Hematopoietic multipotent progenitor cell treated with erythropoietin and hydrocortisone succinate and interleukin-3 and kit ligand, for 17 days (in vitro differentiated cells): ENCODE results near the gene NEDD8.
A peak's percentile ranks its signal among the peaks of the same experiment; 100 is the strongest.

ENCODE experiments used
- DNase-seq: peaks from one replicate; pipeline ENCODE4 v3.0.0-alpha.2; 2015; ENCODE audit warnings: low spot score

Gene NEDD8

DNA sequence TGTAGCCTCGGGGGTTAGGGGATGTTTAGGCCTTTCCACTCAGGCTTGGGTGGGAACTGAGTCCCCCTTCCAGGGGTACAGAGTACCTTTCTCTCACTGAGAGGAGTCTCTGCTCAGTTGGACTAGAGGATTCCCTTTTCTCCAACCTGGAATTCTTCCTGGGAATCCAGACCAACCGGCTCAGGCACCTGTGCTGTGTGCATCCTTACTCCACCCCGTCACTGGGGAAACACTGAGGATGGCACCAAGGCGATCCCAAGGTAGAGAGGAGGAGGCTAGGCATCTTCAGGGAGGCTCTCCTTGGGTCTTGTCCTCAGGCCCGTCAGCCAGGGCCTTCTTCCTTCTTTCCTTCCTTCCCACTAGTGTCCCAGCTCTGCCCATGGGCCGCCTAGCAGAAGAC, 31.7 kb upstream of the NEDD8 start:
- DNase-seq: no peak

DNA sequence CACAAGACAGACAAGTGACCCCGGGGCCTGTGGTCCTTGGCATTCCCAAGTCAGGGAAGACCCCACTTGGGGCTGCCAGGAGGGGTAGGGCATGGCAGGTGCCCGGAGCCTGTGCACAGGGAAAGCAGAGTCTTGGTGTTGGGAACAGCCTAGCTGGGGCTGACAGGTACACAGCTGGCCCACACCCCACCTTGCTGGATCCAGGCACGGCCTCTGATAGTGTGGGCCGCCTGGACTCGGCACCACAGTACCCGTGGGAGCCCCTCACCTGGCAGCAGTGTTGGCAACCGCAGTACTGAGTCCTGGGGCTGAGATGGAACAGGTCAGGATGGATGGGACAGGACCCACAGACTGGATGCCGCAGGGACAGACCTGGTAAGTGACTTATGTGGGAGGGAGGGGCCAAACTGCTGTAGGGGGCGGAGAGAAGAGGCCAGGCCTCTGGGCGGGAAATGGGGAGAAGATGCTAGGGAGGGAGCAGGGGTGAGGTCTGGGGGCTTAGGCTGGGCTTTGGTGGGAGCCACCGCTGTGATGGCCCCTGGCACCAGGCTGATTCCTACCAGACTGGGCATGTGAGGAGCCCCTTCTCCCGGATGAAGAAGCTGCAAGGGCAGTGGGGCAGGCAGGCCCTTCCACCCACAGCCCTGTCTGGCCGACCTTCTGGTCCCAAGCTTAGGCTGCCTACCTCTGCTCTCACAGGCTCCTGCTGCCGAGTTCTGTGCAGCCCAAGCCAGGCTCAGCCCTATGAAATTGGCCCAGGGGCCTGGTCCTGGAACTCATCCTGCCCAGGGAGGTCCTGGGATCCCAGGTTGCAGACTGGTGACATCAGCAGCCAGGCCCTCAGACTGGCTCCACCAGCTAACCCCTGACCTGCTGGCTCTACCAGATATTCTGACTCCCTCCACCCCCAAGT, 30.9 kb upstream of the NEDD8 start, which contains the start of gene TGM1:
Gene TGM1 (minus strand): TSS at position 357 of the 913 bp plus-strand sequence. CDS start 825 bp downstream, outside the sequence.
- DNase-seq: no peak

DNA sequence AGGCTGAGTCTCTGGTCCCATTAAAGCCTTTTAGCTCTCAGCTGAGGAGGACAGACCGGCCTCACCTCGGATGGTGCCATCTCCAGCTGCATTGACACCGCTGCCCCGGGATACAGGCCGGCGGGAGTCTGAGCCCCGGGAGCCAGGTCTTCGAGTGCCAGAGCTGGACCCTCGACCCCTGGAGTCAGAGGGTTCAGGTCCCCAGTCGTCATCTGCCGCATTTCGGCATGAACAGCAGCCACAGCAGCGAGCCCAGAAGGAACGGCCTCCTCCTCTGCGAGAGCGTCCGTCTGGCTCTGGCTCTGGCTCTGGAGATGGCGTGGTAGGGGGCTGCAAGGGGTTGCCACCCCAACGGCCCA, 29.8 kb upstream of the NEDD8 start:
- no peak for DNase-seq

DNA sequence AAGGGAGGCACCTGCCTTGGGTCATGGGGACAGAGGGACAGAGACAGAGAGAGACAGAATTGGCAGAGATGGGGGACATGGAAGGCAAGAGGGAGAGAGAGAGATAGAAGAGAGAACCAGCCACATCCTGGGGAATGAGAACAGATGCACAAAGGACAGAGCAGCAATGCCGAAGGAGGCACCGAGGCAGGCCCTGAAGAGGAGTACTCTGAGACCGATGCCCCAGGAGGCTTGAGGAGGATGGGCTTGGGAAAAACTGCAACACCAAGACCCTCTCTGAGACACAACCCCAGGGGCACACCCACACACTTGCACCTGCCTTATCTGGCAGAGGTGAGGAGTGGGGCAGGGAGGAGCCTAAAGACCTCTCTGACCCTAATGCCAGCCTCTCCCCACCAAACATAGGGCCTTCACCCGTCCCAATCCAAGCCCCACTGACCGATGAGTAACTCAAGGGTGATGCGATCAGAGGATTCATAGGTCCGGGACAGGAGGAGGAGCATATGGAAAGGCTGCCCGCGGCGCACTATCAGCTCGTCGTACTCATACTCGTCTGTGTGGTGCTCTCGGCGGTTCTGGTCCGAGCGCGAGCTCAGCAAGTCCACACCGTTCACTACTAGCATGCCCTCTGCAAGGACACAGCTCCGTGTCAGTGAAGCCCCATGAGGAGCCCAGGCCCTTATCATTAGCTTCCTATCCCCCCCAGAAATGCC, 29.2 kb upstream of the NEDD8 start:
- no peak for DNase-seq

DNA sequence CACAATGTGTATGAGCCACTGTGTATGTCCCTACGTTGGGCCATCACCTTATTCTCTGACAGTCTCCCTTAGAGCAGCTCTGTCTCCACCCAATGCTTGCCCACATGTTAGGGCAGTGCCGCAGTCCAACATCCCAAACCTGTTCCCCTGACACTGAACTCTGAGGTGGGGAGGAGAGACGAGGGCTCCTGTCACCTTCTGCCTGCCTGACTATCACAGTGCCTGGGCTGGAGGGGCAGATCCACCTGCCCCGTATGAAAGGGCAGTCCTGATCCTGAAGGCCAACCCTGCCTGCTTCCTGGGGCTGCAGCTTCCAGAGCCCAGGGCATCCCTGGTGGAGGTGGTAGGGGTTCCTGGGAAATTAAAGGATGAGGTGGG, 28.6 kb upstream of the NEDD8 start:
- no peak for DNase-seq

DNA sequence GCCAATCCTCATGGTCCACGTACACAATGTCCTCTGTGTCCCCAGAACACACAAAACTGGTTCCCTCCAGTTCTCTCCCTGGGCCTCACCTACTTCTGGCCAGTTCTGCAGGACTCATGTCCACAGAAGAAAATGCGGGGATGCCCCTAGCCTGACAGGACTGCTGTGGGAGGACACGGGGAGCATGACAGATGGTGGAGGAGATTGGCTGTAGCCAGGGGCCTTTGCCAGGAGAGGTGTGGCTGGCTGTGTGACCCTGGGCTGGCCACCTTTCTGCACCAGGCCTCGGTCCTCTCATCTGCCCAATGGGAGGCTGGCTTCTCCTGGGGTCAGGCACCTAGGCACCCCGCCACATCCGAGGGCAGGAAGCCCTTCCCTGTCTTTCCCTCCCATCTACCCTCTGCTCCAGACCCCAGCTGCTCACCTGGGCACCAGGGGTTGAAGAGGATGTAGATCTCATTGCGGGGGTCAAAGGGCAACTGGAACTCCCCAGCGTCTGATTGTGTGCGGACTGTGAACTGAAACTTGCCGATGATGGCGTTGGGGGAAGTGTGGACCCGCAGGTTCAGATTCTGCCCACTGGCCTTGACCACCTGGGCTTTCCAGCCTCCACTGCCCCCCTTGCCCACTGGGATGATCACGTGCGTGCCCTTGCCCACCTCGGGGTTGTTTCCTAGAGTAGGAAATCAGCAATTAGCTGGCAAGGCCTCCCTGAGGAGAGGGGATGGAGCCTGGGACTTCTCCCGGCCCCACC, 28.0 kb upstream of the NEDD8 start:
- no peak for DNase-seq

DNA sequence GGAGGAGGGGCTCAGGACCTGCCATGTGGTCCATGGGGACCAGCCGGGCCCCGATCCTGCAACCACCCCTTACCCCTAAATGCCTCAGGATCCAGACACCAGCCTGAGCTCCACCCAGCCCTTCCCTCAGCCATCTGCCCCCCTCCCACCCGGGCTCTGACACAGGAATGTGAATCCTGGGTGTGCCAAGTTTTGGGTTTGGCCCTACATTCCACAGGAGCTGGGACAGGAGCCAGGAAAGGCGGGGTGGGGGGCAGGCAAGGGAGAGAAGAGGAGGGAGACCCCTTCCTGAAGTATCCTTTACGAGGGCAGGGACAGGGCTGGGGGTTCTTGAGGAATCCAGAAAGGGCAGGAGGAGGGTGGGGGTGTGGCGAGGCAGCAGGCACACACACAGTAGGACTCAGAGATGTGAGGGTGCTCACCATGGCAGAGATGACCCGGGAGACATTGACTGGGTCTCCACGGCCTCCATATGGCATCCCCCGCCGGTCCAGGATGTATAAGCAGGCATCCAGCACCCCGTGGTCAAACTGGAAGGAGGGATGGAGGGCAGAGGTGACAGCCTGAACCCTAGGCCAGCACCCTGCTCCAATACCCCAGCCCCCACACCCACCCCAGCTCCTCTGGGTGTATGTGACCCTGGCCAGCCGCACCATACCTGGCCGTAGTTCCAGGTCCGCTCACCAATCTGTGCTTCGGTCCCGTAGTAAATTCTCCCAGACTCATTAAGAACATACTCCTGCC, 27.3 kb upstream of the NEDD8 start:
- no peak for DNase-seq

DNA sequence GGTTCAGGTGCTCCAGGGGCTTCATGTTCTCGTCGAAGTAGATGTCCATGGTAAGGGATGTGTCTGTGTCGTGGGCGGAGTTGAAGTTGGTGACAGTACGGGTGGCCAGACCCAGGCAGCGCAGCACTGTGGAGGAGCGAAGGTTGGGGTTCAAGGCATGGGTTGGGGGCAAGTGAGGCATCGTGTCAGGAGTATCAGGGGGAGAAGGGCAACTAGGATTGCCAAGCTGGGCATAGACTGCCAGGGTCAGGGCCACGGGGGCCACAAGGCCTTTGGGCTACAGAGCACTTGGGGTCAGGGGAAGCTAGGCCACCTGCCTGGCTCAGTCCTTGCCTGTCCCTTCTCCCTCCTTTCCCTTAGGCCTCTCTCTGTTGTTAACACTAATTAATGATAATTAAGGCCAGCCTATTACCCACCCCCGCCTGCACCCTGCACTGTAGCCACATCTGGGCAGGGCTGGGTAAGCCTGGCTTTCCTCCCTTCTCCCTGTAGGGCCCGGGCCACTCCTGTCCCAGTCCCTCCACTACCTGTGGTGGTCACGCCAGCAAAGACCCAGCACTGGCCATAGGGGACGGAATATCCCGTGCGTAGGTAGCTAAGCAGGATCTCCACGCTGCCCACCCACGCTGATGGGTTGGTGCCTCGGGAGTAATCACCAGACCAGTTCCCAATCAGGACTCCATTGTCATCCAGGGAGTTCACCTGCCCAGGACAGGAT, 26.5 kb upstream of the NEDD8 start:
- no peak for DNase-seq

DNA sequence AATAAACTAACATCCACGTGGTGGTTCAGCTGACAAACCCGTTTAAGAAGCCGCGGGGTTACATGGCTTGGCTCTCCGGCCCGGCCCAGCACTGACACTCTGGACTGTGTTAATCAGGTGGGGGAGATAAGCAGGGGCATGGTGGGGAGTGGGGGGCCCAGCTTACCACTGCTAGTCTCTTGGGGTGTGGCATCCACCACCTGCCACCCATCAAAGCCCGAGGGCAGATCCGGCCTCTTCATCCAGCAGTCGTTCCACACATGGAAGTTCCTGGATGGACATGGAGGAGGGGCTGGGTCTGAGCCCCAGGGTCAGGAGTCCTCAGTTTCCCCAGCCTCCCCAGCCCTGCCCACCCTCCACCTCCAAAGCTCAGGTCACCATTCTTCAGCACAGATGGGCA, 26.0 kb upstream of the NEDD8 start:
- no peak for DNase-seq

DNA sequence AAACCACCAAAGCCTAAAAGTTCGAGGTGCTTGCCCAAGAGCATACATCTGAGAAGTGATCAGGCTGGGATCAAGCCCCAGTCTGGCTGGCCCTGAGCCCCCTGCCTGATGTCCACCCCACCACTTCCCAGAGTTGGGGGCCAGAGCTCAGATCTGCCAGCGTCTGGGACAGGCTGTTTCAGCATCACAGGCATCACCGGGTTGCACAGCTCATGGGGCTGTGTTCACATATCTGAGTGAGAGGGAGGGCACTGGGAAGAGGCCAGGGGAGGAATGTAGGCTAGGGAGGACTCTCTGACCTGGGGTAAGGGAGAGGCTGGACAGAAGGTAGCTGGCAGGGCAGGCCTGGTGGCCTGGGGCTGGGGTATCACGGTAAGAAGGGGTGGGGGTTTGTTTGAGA, 24.8 kb upstream of the NEDD8 start:
- DNase-seq: no peak

DNA sequence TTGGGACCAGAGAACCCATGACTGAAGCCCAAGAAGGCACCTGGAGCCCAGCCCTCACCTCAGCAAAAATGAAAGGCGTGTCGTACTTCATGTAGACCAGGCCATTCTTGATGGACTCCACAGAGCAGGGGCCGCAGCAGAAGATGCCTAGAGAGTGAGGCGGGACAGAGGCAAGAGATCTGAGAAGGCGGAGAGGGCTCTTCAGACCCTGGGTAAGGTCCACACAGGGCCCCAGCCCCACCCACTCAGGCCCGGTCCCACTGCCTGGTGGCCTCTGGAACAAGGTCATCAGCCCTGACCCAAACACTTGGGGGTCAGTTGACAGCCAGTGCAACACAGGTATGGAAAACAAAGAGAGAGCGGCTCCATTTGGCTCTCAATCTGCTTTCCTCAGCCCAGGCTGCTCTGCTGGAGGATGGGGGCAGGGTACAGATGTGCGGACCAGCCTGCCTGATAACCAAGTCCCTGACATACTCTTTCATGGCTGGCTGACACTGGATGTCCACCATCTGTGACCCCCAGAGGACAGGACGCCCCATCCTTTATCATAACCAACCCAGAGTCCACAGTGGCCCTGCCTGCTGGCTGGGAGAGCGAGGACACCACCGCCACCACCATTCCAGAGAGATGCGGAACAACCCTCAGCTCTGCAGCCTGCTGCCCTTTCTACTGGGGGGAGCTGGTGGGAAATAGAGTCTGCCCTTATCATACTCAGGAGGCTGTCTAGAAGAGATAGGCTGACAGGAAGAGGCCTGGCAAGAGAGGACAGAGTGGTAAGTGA, 24.0 kb upstream of the NEDD8 start:
- DNase-seq: peak; percentile 29

DNA sequence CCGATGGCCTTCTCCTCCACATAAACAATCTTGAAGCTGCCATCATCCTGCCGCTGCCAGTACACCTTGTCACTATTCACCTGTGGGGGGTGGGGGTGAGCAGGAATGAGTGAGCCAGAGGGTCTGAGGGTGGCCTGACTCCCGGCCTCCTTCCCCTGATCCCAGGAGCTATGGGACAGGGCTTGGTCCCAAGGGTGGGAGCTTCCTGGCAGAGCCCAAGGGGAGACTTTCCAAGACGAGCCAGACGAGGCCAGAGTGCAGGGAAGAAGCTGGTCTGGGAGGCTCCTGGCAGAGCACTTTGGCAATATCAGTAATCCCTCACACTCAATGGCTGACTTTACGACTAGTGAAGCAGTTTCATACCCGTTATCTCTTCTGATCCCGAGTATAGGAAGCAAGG, 23.3 kb upstream of the NEDD8 start:
- no peak for DNase-seq

DNA sequence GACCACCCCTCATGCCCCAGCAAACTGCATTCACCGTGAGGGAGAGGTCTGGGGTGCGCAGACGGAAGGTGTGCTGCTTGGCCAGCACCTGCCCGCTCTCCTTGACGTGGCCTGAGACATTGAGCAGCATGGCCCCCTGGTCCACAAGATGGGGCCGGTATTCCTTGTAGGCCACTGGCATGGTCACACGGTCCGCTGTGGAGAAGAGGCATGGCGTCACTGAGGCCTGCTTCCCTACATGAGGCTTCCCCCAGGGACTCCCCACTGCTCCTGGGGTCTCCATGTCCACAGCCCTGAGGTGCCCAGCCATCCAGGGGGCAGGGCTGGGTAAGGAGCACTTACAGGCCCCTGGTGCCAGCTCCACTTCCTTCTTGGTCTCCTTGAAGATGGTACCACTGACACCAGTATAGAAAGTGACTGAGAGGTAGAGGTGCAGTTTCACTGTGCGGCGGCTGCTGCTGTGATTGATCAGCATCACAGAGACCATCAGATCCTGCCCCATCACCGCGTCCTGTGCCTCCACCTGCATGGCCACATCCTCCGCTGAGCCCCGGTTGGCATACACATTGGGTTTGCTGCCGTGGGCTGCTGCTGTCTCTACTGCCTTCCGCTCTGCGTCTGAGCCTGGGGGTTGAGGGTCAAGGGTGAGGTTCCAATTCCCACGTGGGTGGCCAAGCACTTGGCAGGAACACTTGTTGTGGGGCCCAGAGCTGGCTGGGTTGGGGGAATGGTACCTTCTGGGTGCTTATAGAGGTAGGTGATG, 22.6 kb upstream of the NEDD8 start:
- DNase-seq: no peak

DNA sequence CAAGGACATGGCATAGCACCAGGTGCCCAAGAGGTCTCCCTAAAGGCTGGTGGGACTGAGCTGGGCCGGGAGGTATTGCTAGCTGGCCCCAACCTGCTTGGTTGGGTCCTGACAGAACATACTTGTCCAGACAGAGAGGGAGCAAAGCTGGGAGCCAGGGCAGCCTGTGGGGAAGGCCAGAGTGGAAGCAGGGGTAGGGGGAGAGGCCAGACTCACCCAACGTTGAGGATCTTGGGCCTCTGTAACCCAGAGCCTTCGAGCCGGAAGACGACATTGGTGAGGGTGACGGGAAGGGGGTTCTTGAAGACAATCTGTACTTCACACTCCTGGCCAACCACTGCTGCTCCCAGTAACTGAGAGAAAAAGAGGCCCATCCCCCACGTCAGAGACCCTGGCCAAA, 21.8 kb upstream of the NEDD8 start:
- DNase-seq: no peak

DNA sequence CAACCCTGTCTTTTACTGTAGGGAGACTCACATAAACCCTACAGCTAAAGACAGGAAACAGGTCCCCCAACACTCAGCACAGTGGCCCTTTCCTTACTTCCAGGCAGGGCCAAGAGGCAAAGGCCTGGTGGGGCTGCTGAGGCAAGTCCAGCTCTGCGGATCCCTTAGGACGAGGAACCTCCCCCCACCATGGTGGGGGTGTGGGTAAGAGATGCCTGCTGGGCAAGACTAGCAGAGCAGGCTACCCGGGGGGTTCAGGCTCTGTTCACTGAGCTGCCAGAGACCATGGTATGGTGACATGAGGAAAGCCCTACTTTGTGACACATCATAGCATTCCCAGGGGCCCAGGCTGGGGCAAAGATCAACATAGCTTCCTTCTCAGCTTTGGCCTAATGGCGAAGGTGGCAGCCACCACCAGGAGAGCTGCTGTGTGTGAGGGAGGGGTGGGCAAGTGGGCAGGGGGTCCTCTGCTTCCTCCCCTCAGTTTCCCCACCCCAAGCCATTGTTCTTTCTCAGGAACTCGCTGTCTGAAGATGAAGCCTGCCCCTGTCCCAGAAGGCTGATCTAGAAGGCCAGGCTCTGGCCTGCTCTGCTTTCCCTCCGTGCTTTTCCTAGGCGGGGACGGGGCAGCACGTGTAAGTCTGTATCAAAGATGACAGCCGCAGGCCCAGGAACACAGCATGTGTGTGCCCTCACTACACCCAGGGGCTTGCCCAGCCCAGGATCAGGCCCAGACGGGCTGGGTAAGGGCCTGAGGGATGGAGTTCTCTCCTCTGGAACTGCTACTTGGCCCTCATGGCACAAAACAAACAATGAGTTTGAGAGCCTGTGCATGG, 20.3 kb upstream of the NEDD8 start:
- DNase-seq: no peak

DNA sequence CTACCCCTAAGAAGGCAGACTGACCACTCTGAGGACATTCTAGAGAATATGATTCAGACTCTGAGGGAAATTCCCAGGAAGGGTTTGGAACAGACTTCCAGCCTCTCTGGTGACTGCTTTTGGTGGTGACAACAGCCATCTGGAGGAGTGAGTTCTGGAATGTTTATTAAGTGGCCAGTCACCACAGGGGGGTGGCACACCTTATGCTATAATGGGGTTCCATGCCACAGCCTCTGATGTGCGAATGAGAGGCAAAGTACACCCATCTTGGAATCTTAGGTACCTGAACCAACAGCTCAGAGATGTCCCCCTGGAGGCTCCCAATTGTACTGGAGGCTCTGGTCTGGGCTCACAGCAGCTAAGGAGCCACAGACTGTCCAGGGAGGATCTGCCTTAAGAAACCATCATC, 19.7 kb upstream of the NEDD8 start:
- DNase-seq: no peak

DNA sequence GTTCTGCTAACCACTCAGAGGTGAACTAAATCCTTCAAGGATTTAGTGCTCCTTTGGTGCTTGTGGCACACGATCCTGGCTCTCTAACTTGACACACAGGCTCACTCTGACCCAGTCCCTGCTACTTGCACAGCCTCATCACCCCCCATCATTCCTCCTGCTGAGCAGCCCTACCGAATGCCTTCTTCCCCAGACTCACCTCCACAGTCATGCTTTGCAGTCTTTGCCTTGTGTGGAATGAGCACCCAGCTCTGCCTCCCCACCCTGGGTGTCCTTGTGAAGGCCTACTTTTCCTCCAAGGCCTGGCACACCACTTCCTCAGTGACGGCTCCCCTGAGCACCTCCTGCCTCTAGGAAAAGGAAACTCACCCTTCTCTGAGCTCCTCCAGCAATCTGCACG, 18.2 kb upstream of the NEDD8 start:
- DNase-seq: no peak

DNA sequence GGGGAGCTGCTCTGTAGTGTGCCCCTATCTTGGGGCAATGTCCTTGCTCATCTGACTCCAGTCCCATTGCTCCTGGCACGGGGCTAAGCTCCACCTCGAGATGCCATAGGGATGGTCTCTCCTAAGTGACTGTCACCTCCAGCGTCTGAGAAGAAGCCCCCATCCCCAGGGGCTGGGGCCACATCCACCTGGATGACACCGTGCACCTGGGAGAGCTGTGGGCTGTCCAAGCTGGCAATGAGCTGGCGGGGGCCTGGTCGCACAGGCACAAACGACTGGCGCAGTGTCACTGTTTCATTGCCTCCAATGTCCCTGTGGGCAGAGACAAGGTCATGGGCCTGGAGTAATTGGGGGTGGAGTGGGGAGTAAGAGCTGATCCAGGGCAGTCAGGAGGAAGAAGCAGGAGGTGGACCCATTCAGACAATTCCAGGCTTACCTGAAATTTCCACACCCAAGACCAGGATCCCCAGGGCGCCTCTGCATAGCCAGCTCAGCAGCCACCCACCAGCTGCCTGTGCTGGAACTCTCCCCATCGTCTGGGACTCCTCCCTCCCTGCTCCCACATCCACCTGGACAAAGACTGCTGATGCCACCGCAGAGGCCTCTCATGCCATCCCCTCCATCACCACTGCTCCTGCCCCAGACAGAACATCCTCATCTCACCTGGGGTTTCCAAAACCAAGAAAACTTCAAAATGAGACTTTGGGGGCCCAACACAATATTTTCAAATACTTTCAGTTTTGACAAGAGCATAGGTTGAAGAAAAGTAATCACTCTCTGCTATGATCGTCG, 17.3 kb upstream of the NEDD8 start:
- DNase-seq: no peak
